GM12878 (cell line): ENCODE results near the gene AFAP1. TPM values are rescaled to one million over a fixed set of nuclear protein-coding genes. Genes with fewer than 3 reads are reported as not detected.

Source experiments
- ATAC-seq: fragments of 200-7000 bp; cut with Tn5 transposase; 3 replicates; pipeline ENCODE4 v1.9.1; 2020; ENCODE audit warnings: mild to moderate bottlenecking, moderate library complexity
- BruUV-seq: library from RNA; stranded (reverse); fragments of 400-500 nt; replicated peaks from 2 replicates; lab custom pipeline; 2021; lab: Mats Ljungman, UMichigan
- CTCF ChIA-PET: fragments of 300-600 bp; sonication (Branson Sonifier 250); formaldehyde crosslinking; extraction: SDS; loops from one replicate; lab custom pipeline; 2021; ENCODE audit warnings: inconsistent platforms; lab: Yijun Ruan, JAX
- POLR2A ChIA-PET: fragments of 350-600 bp; formaldehyde crosslinking; extraction: SDS; loops from one replicate; lab custom pipeline; 2021; ENCODE audit warnings: inconsistent platforms; lab: Charles Lee
- RAD21 ChIA-PET: fragments of 300-600 bp; sonication (Branson Sonifier 250); formaldehyde crosslinking; loops from one replicate; lab custom pipeline; 2023; ENCODE audit warnings: antibody characterized with exemption; ENCODE audit not compliant: unreplicated experiment; lab: Charles Lee
- SMC1A ChIA-PET: fragments of 300-600 bp; sonication (Branson Sonifier 250); formaldehyde crosslinking; loops from one replicate; lab custom pipeline; 2023; ENCODE audit not compliant: unreplicated experiment, uncharacterized antibody; lab: Charles Lee
- DNase-seq: peaks from one replicate; pipeline ENCODE4 v3.0.0-alpha.2; 2011; ENCODE audit warnings: low read depth, low spot score
- FAIRE-seq: peaks from 3 replicates; lab custom pipeline; 2011; peaks lifted over from hg19 to GRCh38; lab: Jason Lieb, UNC
- H2AFZ ChIP-seq: 2 replicates; pipeline ENCODE4 v1.6.0; 2011; ENCODE audit warnings: low read depth, low read length, control low read depth; ENCODE audit not compliant: control insufficient read depth
- H3K27ac ChIP-seq: 2 replicates; pipeline ENCODE4 v1.5.1; 2011; ENCODE audit warnings: control low read depth; ENCODE audit not compliant: control insufficient read depth, insufficient read depth
- H3K27me3 ChIP-seq, 2 experiments: replicated peaks in 1 of 2; 2 replicates each; pipeline versions ENCODE4 v1.6.0 to v1.6.1; 2011; ENCODE audit warnings: low read length in 1 of 2; ENCODE audit not compliant: control insufficient read depth in 2 of 2, insufficient read depth in 2 of 2
- H3K36me3 ChIP-seq, 2 experiments: 2 replicates each; pipeline ENCODE4 v1.5.1; 2011; ENCODE audit warnings: low read length in 1 of 2; ENCODE audit not compliant: control insufficient read depth in 2 of 2, insufficient read depth in 2 of 2
- H3K4me1 ChIP-seq: 2 replicates; pipeline ENCODE4 v1.6.1; 2011; ENCODE audit warnings: mild to moderate bottlenecking, low read length, moderate library complexity, mixed read lengths; ENCODE audit not compliant: control insufficient read depth, insufficient read depth
- H3K4me2 ChIP-seq: 2 replicates; pipeline ENCODE4 v1.6.0; 2011; ENCODE audit warnings: control low read depth; ENCODE audit not compliant: control insufficient read depth, insufficient read depth
- H3K4me3 ChIP-seq: fragments of 200-600 bp; sonication (generic); 2 replicates; pipeline ENCODE4 v1.5.1; 2016
- H3K79me2 ChIP-seq: 2 replicates; pipeline ENCODE4 v1.6.0; 2011; ENCODE audit warnings: low read length; ENCODE audit not compliant: control insufficient read depth, insufficient read depth
- H3K9ac ChIP-seq: 2 replicates; pipeline ENCODE4 v1.8.0; 2011; ENCODE audit warnings: low read length, control low read depth, mixed read lengths; ENCODE audit not compliant: control insufficient read depth, insufficient read depth
- H3K9me3 ChIP-seq: replicated peaks from 3 replicates; pipeline ENCODE4 v1.5.1; 2011; ENCODE audit warnings: mild to moderate bottlenecking, low read length; ENCODE audit not compliant: control insufficient read depth, insufficient read depth
- H4K20me1 ChIP-seq: 2 replicates; pipeline ENCODE4 v1.6.0; 2011; ENCODE audit not compliant: control insufficient read depth, insufficient read depth
- ETV6 ChIP-seq, 2 experiments: fragments of 450-650 bp in 1 of 2; IDR thresholded peaks in 1 of 2; conservative IDR thresholded peaks in 1 of 2; 2 replicates each; pipeline ENCODE4 v1.6.1; 2014; ENCODE audit warnings: antibody characterized with exemption in 1 of 2, borderline replicate concordance in 1 of 2, low read depth in 1 of 2, mild to moderate bottlenecking in 1 of 2, moderate library complexity in 1 of 2
- IRF4 ChIP-seq: IDR thresholded peaks from 2 replicates; pipeline ENCODE4 v1.6.1; 2011; ENCODE audit warnings: low read depth, low read length
- JUNB ChIP-seq: IDR thresholded peaks from 2 replicates; pipeline ENCODE4 v1.6.1; 2016; ENCODE audit warnings: antibody characterized with exemption, mild to moderate bottlenecking
- POU2F2 ChIP-seq: IDR thresholded peaks from 3 replicates; pipeline ENCODE4 v1.6.1; 2011; ENCODE audit warnings: low read depth, mild to moderate bottlenecking, low read length, borderline replicate concordance
- RELB ChIP-seq: fragments of 450-650 bp; IDR thresholded peaks from 2 replicates; pipeline ENCODE4 v1.6.1; 2017; ENCODE audit warnings: low read depth, mild to moderate bottlenecking, moderate library complexity
- RFX5 ChIP-seq: IDR thresholded peaks from 2 replicates; pipeline ENCODE4 v1.6.1; 2011; ENCODE audit warnings: low read depth, low read length, improper control_type of control experiment
- SRF ChIP-seq, 2 experiments: IDR thresholded peaks; 2 replicates each; pipeline ENCODE4 v1.6.1; 2011; ENCODE audit warnings: low read depth in 2 of 2, low read length in 2 of 2, mild to moderate bottlenecking in 1 of 2, moderate library complexity in 1 of 2
- ZBED1 ChIP-seq: IDR thresholded peaks from 2 replicates; pipeline ENCODE4 v1.6.1; 2016; ENCODE audit warnings: borderline replicate concordance
- ZNF217 ChIP-seq: fragments of 450-650 bp; IDR thresholded peaks from 2 replicates; pipeline ENCODE4 v1.6.1; 2017; ENCODE audit warnings: antibody characterized with exemption, mild to moderate bottlenecking
- WGBS: methylation state at CpG from one replicate; pipeline ENCODE4 v1.1.6; 2016; ENCODE audit warnings: low lambda C conversion rate; ENCODE audit not compliant: insufficient replicate concordance, insufficient coverage; ENCODE audit errors: missing lambda C conversion rate; 5-methylcytosine and 5-hydroxymethylcytosine counted together
- in situ Hi-C: fragments of 300-500 bp; cut with MboI; formaldehyde crosslinking; loops from 9 replicates; pipeline ENCODE4 v1.14.3; 2018; ENCODE audit warnings: mixed read lengths
- intact Hi-C: fragments of 100-400 bp; cut with micrococcal nuclease; formaldehyde crosslinking; loops from one replicate; pipeline ENCODE4 v1.14.2; 2022; ENCODE audit not compliant: unreplicated experiment
- polyA plus RNA-seq, 11 experiments: library from polyadenylated mRNA; depleted of rRNA in 4 of 11; unstranded in 6 of 11; stranded (reverse) in 5 of 11; fragments of >200 nt; fragmentation: Nextera tagmentation in 4 of 11; fragmentation: Illumina TruSeq in 1 of 11; extraction: Ambion mirVana in 4 of 11; extraction: Trizol in 1 of 11; gene quantifications; 1 replicate in 1 of 11; 2 replicates in 10 of 11; pipeline versions ENCODE4 v1.2.1 to v1.2.3, GENCODE V29; 2011 to 2016; ENCODE audit warnings: inconsistent platforms in 2 of 11, missing spikeins in 2 of 11, low read depth in 1 of 11
- total RNA-seq, 4 experiments: library from RNA; depleted of rRNA in 3 of 4; stranded (reverse); fragments of >200 nt in 3 of 4; fragmentation: Illumina TruSeq in 1 of 4; extraction: Trizol in 1 of 4; gene quantifications; 2 replicates each; pipeline versions ENCODE4 v1.2.1 to v1.2.3, GENCODE V29; 2013 to 2021

Gene AFAP1
- total and polyA plus RNA-seq, 10 of the 15 experiments (the other 5 are each of a cell fraction or from before 2014, with no cell fraction given) = 0.02 to 0.23 (median 0.09) TPM; not detected in 1

- SMC1A ChIA-PET = no interaction called here
- Histone ChIP-seq H3K4me2 (no peak overlapping the region), H3K4me1 (no peaks in the 10 kb centered on the region; the same call in 1 of the 2 replicates), H3K36me3 (no peaks in the 10 kb centered on the region), H4K20me1 (no peaks in the 10 kb centered on the region), H3K27me3 (peaks cover 0 to 5% of the 10 kb centered on the region in 2 experiments; a peak in 3 of 4 replicates), H3K27ac (no peak overlapping the region), H3K4me3 (no peak overlapping the region), H3K9ac (no peak overlapping the region), H2AFZ (no peak overlapping the region), H3K79me2 (no peaks in the 10 kb centered on the region), H3K9me3 (no peaks in the 10 kb centered on the region)
- CTCF ChIA-PET = no interaction called here
- in situ Hi-C loops = no loop called here
- 36% methylated on average over 8 of the region's 8 CpGs for WGBS
- intact Hi-C loops = no loop called here
- BruUV-seq = no TSS peak
- FAIRE-seq (no peak), DNase-seq (no peak), ATAC-seq (no peak)
- TF ChIP-seq ZNF217 (no peak), RFX5 (no peak), RELB (no peak), SRF (IDR thresholded peaks at IDR 0.05; ENCODE audit: low read depth in 2 of 2, low read length in 2 of 2) (no peak), ETV6 (conservative IDR thresholded peaks at IDR 0.05 in 1 of 2, IDR thresholded peaks at IDR 0.05 in 1 of 2; ENCODE audit: borderline replicate concordance in 1 of 2, low read depth in 1 of 2) (no peak), IRF4 (no peak), JUNB (no peak), ZBED1 (no peak), POU2F2 (no peak)
- RAD21 ChIA-PET = no interaction called here
- POLR2A ChIA-PET = no interaction called here
Observed at GRCh38 chr4:7943211-7943610, 3.5 kb upstream of the AFAP1 start.
